ENCODE results near the gene YJU2.
"Not testable (repeated sequence)": the region's sequence is repeated elsewhere in the genome, so short reads cannot be mapped to it uniquely, and the experiment has no call there.

The YJU2 gene

GRCh38 chr19:4224470-4224869 lies 22.4 kb upstream of the YJU2 start:
- Mint-ChIP-seq H3K4me3 (no peak overlapping the region), H3K36me3 (ENCODE audit: low read depth) (no peaks in the 10 kb centered on the region), H3K4me1 (no peaks in the 10 kb centered on the region), H3K9me3 (no peaks in the 10 kb centered on the region), H3K27me3 (ENCODE audit: low read depth) (peaks cover 11% of the 10 kb centered on the region), H3K27ac (no peak overlapping the region)
- TF ChIP-seq, protein P1, sequence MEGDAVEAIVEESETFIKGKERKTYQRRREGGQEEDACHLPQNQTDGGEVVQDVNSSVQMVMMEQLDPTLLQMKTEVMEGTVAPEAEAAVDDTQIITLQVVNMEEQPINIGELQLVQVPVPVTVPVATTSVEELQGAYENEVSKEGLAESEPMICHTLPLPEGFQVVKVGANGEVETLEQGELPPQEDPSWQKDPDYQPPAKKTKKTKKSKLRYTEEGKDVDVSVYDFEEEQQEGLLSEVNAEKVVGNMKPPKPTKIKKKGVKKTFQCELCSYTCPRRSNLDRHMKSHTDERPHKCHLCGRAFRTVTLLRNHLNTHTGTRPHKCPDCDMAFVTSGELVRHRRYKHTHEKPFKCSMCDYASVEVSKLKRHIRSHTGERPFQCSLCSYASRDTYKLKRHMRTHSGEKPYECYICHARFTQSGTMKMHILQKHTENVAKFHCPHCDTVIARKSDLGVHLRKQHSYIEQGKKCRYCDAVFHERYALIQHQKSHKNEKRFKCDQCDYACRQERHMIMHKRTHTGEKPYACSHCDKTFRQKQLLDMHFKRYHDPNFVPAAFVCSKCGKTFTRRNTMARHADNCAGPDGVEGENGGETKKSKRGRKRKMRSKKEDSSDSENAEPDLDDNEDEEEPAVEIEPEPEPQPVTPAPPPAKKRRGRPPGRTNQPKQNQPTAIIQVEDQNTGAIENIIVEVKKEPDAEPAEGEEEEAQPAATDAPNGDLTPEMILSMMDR (IDR thresholded peaks at IDR 0.05; ENCODE audit: unreplicated experiment in 3 of 3) = no peak

DNA sequence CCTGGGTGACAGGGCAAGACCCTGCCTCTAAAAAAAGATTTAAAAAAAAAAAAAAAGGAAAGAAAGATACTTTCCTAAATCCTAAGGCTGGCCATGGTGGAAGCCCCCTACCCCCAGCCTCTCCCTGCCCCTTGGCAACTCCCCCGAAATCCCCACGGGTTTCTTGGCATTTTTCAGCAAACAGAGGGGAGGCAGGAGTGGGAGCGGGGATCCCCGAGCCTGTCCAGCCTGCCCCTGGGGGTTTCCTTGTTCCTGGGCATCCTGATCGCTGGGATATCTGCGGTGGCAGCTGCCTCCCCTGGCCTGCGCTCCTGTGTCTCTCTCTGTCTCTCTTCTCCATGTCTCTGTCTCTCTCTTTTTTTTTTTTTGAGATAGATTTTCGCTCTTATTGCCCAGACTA lies 21.0 kb upstream of the YJU2 start:
- H3K27ac Mint-ChIP-seq = no peak overlapping the region
- peaks cover 11% of the 10 kb centered on the region for H3K27me3 Mint-ChIP-seq (ENCODE audit: low read depth)
- H3K36me3 Mint-ChIP-seq (ENCODE audit: low read depth) = no peaks in the 10 kb centered on the region
- no peaks in the 10 kb centered on the region for H3K4me1 Mint-ChIP-seq
- H3K9me3 Mint-ChIP-seq = no peaks in the 10 kb centered on the region
- TF ChIP-seq, protein P1 (IDR thresholded peaks at IDR 0.05; ENCODE audit: unreplicated experiment in 3 of 3) = no peak
- no peak overlapping the region for H3K4me3 Mint-ChIP-seq

- Mint-ChIP-seq H3K4me1 (no peaks in the 10 kb centered on the region), H3K27ac (no peak overlapping the region), H3K36me3 (ENCODE audit: low read depth) (no peaks in the 10 kb centered on the region), H3K4me3 (no peak overlapping the region), H3K27me3 (ENCODE audit: low read depth) (peaks cover 11% of the 10 kb centered on the region), H3K9me3 (no peaks in the 10 kb centered on the region)
- TF ChIP-seq, protein P1 (IDR thresholded peaks at IDR 0.05; ENCODE audit: unreplicated experiment in 3 of 3) = no peak
These were observed 19.1 kb upstream of the YJU2 start for GRCh38 chr19:4227771-4228170.

- H3K4me1 Mint-ChIP-seq = no peaks in the 10 kb centered on the region
- H3K36me3 Mint-ChIP-seq (ENCODE audit: low read depth) = no peaks in the 10 kb centered on the region
- TF ChIP-seq, protein P1 (IDR thresholded peaks at IDR 0.05; ENCODE audit: unreplicated experiment in 3 of 3) = no peak
- H3K27me3 Mint-ChIP-seq (ENCODE audit: low read depth) = peaks cover 11% of the 10 kb centered on the region
- H3K27ac Mint-ChIP-seq = no peak overlapping the region
- no peak overlapping the region for H3K4me3 Mint-ChIP-seq
- no peaks in the 10 kb centered on the region for H3K9me3 Mint-ChIP-seq
These were observed 18.1 kb upstream of the YJU2 start for GRCh38 chr19:4228765-4229178.

GRCh38 chr19:4229179-4229931 lies 17.5 kb upstream of the YJU2 start, which contains the start of gene EBI3:
TSS of gene EBI3 (plus strand) at chr19:4229523. CDS start at chr19:4229551, 28 bp downstream.
- peaks cover 15% of the 10 kb centered on the region for H3K27me3 Mint-ChIP-seq (ENCODE audit: low read depth)
- no peaks in the 10 kb centered on the region for H3K36me3 Mint-ChIP-seq (ENCODE audit: low read depth)
- no peaks in the 10 kb centered on the region for H3K9me3 Mint-ChIP-seq
- H3K4me1 Mint-ChIP-seq = peaks cover 4% of the 10 kb centered on the region
- TF ChIP-seq, protein P1 (IDR thresholded peaks at IDR 0.05; ENCODE audit: unreplicated experiment in 3 of 3) = no peak
- no peak within 1 kb of the TSS for H3K4me3 Mint-ChIP-seq
- H3K27ac Mint-ChIP-seq = no peak within 1 kb of the TSS

DNA sequence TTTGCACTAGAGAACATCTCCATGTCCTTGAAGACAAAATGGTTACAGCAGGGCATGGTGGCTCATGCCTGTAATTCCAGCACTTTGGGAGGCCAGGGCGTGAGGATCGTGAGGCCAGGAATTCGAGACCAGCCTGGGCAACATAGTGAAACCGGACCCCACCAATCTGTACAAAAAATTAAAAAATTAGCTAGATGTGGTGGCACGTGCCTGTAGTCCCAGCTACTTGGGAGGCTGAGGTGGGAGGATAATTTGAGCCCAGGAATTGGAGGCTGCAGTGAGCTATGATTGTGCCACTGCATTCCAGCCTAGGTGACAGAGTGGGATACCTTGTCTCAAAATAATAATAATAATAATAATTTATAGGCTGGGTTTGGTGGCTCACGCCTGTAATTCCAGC lies 16.6 kb upstream of the YJU2 start:
- not testable (repeated sequence) for H3K36me3 Mint-ChIP-seq (ENCODE audit: low read depth); H3K9me3 Mint-ChIP-seq; H3K4me3 Mint-ChIP-seq; H3K27ac Mint-ChIP-seq; H3K4me1 Mint-ChIP-seq
- peaks cover 19% of the 10 kb centered on the region for H3K27me3 Mint-ChIP-seq (ENCODE audit: low read depth)

DNA sequence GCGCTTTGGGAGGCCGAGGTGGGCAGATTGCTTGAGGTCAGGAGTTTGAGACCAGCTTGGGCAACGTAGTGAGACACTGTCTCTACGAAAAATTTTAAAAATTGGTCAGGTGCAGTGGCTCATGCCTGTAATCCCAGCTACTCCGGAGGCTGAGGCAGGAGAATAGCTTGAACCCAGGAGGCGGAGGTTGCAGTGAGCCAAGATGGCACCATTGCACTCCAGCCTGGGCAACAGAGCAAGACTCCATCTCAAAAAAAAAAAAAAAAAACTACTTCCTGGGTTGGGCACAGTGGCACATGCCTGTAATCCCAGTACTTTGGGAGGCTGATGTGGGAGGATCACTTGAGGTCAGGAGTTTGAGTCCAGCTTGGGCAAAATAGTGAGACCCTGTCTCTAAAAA lies 15.4 kb upstream of the YJU2 start:
- H3K9me3 Mint-ChIP-seq; H3K27ac Mint-ChIP-seq; H3K36me3 Mint-ChIP-seq (ENCODE audit: low read depth); H3K4me3 Mint-ChIP-seq; H3K4me1 Mint-ChIP-seq: not testable (repeated sequence)
- H3K27me3 Mint-ChIP-seq (ENCODE audit: low read depth) = peaks cover 15% of the 10 kb centered on the region

- not testable (repeated sequence) for H3K9me3 Mint-ChIP-seq; H3K36me3 Mint-ChIP-seq (ENCODE audit: low read depth); H3K4me3 Mint-ChIP-seq; H3K4me1 Mint-ChIP-seq; H3K27ac Mint-ChIP-seq
- H3K27me3 Mint-ChIP-seq (ENCODE audit: low read depth) = peaks cover 14% of the 10 kb centered on the region
These were observed 14.7 kb upstream of the YJU2 start for GRCh38 chr19:4232139-4232538.

Data from nephron (organoid).